Endothelial cell (in vitro differentiated cells): ENCODE measurements around the gene ZNF618. TPM values are rescaled to one million over a fixed set of nuclear protein-coding genes. Genes with fewer than 3 reads are reported as not detected.

Experiments
- DNase-seq: peaks from one replicate; pipeline ENCODE4 v3.0.0; 2021; ENCODE audit warnings: low spot score
- H3K27ac Mint-ChIP-seq: one replicate; pipeline ENCODE4 v1.8.0; 2021; ENCODE audit warnings: mixed read lengths, inconsistent platforms; ENCODE audit not compliant: unreplicated experiment
- H3K27me3 Mint-ChIP-seq: one replicate; pipeline ENCODE4 v1.8.0; 2021; ENCODE audit warnings: mild to moderate bottlenecking, moderate library complexity, mixed read lengths, inconsistent platforms; ENCODE audit not compliant: unreplicated experiment
- H3K36me3 Mint-ChIP-seq: one replicate; pipeline ENCODE4 v1.8.0; 2021; ENCODE audit warnings: mild to moderate bottlenecking, low read depth, mixed read lengths, inconsistent platforms; ENCODE audit not compliant: unreplicated experiment
- H3K4me1 Mint-ChIP-seq: one replicate; pipeline ENCODE4 v1.8.0; 2021; ENCODE audit warnings: mild to moderate bottlenecking, mixed read lengths, inconsistent platforms; ENCODE audit not compliant: unreplicated experiment
- H3K4me3 Mint-ChIP-seq: one replicate; pipeline ENCODE4 v1.8.0; 2021; ENCODE audit warnings: mild to moderate bottlenecking, mixed read lengths, inconsistent platforms; ENCODE audit not compliant: unreplicated experiment
- H3K9me3 Mint-ChIP-seq: one replicate; pipeline ENCODE4 v1.8.0; 2021; ENCODE audit warnings: mixed read lengths, inconsistent platforms; ENCODE audit not compliant: unreplicated experiment
- CTCF ChIP-seq: fragments of 200-600 bp; sonication (generic); IDR thresholded peaks from one replicate; pipeline ENCODE4 v1.5.0; 2021; ENCODE audit warnings: antibody characterized with exemption; ENCODE audit not compliant: unreplicated experiment
- total RNA-seq: library from RNA; stranded (reverse); fragmentation: NEBNext Ultra II Directional; extraction: Animal tissue kit (Norgen Biotek cat#: 25700); gene quantifications from one replicate; pipeline ENCODE4 v1.2.1, GENCODE V29; 2021; ENCODE audit not compliant: unreplicated experiment

Gene ZNF618
- total RNA-seq, 1 donor from 2014 or later = 35.0 TPM

- H3K27ac Mint-ChIP-seq = no peak overlapping the region
- H3K36me3 Mint-ChIP-seq = no peaks in the 10 kb centered on the region
These were observed 67.3 kb downstream of the ZNF618 start for GRCh38 chr9:113943112-113944009.

GRCh38 chr9:113945784-113946183 lies 69.7 kb downstream of the ZNF618 start:
- DNase-seq = no peak
- Mint-ChIP-seq H3K4me1 (peaks cover 9% of the 10 kb centered on the region), H3K36me3 (peaks cover 4% of the 10 kb centered on the region), H3K4me3 (no peak overlapping the region), H3K27me3 (peaks cover 7% of the 10 kb centered on the region), H3K9me3 (no peaks in the 10 kb centered on the region), H3K27ac (no peak overlapping the region)
- TF ChIP-seq CTCF = no peak

More at GRCh38 chr9:113943112-113944009, 67.3 kb downstream of the ZNF618 start:
- H3K27me3 Mint-ChIP-seq = peaks cover 7% of the 10 kb centered on the region
- TF ChIP-seq CTCF = no peak
- no peaks in the 10 kb centered on the region for H3K9me3 Mint-ChIP-seq
- no peak overlapping the region for H3K4me3 Mint-ChIP-seq
- H3K4me1 Mint-ChIP-seq = peaks cover 9% of the 10 kb centered on the region
- DNase-seq = no peak

- Mint-ChIP-seq H3K4me1 (peaks cover 3% of the 10 kb centered on the region), H3K36me3 (peaks cover 4% of the 10 kb centered on the region), H3K4me3 (no peak overlapping the region), H3K27me3 (peaks cover 7% of the 10 kb centered on the region), H3K9me3 (no peaks in the 10 kb centered on the region), H3K27ac (no peak overlapping the region)
- TF ChIP-seq CTCF = no peak
- DNase-seq = no peak
These were observed 70.5 kb downstream of the ZNF618 start for GRCh38 chr9:113946496-113947115.

GRCh38 chr9:113947941-113948340 lies 71.8 kb downstream of the ZNF618 start:
- Mint-ChIP-seq H3K27me3 (peaks cover 5% of the 10 kb centered on the region), H3K4me1 (no peaks in the 10 kb centered on the region), H3K4me3 (no peak overlapping the region), H3K36me3 (peaks cover 4% of the 10 kb centered on the region), H3K9me3 (no peaks in the 10 kb centered on the region), H3K27ac (no peak overlapping the region)
- no peak for DNase-seq
- no peak for TF ChIP-seq CTCF
